HG03575 (cell line): ENCODE results near the gene GALM.

Experiments used
- ATAC-seq: cut with Tn5 transposase; IDR thresholded peaks from one replicate; pipeline ENCODE4 v1.9.1; 2021; ENCODE audit not compliant: unreplicated experiment, insufficient number of reproducible peaks, low FRiP score; ENCODE audit errors: extremely low read depth

GALM gene

DNA sequence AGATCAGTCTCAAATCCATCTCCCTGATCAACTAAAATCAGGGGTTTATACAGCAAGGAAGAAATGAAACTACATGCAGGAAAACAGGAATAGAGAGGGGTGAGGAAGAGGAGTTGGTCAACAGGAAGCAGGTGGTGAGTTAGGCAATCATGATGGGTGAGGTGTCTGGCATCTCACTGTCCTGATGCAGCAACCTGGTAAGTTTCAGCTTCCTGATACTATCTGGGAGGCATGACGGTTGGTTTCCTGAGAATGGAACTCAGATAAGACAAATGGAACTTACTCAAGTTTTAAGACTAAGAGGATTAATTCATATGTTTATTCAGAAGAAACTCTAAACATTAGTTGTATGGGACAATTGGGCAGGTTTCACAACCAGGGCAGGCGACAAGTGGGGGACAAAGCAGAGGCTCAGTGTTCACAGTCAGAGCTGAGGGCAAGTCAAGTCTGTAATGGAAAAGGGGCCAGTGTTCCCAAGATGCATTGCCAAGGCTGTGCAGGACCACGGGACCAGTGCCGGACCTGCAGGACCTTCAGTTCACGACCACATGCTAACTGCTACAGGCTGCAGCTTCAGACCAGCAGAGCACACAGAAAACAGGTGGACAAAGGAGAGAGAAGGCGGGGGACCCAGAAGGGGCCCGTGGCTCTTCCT lies 17.7 kb upstream of the GALM start:
- ATAC-seq = no peak

DNA sequence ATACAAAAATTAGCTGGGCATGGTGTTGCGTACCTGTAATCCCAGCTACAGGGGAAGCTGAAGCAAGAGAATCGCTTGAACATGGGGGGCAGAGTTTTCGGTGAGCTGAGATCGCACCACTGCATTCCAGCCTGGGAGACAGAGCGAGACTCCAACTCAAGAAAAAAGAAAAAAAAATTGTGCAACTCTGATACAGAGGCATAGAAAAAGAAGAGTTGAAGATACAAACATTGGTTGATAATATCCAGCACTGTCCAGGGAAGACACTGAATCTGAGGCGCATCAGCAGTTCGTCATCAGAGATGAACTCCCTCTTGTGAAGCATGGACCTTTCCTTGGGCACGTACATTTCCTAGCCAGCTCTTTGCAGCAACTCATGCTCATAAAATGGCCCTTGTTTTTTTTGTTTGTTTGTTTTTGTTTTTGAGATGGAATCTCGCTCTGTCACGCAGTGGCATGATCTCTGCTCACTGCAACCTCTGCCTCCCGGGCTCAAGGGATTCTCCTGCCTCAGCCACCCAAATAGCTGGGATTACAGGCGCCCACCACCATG lies 16.7 kb upstream of the GALM start:
- no peak for ATAC-seq

DNA sequence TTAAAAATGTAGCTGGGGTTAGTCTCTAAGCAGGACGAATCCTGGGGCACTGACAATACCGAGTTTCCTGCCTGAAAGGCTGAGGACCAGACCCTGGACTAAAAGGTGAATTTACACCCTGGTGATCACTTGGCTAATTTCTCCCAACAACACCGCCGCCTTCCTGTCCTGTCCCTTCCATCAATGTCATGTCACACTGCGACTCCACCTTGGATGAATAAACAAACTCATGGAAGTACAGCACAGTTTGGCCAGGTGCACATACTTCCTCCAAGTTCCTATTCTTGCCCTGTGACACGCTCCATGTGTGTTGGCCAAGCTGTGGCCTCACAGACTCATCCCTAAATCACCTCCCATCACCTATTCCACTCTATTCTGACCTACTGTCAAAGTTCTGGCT lies 15.9 kb upstream of the GALM start:
- ATAC-seq = no peak

DNA sequence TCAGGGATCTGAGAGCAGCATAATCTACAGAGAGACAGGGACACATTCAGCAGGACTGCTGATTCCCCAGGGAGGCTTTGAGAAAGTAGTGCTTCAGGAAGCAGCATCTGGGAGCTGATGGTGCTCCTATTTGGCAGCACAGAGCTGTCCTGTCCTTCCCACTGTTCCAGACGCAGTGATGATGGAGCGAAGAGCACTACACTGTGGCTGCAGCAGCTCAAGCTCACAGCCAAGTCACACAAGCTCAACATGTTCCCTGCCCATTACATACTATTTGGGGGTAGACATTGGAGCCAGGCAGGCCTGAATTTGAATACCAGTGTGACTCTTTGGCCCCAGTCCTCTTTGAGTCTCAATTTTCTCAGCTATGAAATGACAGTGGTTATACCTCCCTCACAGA lies 15.2 kb upstream of the GALM start:
- no peak for ATAC-seq

DNA sequence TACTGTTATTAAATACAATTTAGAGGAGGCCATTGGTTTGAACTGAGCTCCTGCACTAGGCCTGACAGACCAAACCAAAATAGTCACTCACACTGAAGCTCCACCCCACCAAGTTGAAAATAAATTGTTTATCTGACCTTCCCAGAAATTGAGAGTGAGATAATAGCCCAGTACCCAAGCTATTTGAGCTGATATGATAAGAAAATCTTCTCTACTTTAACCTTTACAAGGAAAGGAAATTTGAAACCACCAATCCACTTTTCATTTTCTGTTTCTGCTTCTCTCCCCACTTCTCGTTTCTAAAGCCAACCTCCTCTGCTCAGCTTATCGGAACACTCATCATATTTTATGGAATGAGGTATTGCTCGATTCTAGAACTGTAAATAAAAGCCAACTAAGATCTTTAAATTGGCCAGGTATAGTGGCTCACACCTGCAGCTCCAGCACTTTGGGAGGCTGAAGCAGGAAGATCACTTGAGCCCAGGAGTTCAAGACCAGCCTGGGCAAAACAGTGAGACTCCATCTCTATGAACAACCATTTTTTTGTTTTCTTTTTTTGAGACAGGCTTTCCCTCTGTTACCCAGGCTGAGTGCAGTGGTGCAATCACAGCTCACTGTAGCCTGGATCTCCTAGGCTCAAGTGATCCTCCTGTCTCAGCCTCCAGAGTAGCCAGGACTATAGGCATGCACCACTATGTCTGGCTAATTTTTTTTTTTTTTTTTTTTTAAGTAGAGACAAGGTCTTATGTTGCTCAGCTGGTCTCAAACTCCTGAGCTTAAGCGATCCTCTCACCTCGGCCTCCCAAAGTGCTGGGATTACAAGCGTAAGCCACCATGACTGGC lies 13.3 kb upstream of the GALM start:
- no peak for ATAC-seq

DNA sequence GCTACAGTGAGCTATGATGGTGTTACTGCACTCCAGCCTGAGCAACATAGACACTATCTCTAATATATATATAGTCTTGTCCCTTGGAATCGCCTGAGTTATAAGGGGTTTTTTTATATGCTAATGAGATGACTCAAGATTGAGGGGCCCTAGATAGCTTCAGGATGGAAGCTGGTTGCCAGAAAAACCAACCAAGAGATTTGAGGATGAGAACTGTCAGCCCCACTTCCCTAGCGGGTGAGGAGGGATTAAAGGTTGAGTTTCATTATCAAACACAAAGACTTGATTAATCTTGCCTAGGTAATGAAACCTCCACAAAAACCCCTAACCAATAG lies 12.6 kb upstream of the GALM start:
- no peak for ATAC-seq

DNA sequence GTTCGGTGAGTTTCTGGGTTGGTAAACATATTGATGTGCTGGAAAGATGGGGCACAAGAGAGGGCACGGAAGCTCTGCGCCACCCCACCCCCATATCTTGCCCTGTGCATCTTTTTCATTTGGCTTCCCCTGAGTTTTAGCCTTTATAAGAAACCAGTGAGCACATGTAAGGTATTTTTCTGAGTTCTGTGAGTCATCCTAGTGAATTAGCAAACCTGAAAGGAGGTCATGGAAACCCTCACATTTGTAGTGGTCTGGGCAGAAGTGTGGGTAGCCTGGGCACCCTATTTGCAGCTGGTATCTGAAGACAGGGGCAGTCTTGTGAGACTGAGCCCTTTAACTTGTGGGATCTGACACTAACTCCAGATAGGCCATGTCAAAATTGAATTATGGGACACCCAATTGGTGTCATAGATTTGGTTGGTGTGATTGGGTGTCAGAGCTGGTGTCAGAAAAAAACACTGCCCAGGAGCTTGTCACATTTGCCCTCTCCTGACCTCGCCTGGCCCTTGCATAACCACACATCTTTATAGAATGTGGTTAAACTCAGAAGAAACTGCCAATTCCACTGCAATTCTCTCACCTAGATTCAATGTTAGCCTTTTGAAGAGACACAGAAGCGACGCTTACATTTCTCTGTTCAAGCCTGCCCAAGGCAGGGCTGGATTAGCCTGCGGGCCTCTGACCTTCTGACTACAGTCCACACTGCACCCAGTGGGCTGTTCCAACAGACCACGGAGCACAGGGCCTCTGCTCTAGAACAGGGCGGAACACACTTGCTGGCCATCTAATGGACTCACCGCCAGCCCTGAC lies 12.0 kb upstream of the GALM start:
- no peak for ATAC-seq

DNA sequence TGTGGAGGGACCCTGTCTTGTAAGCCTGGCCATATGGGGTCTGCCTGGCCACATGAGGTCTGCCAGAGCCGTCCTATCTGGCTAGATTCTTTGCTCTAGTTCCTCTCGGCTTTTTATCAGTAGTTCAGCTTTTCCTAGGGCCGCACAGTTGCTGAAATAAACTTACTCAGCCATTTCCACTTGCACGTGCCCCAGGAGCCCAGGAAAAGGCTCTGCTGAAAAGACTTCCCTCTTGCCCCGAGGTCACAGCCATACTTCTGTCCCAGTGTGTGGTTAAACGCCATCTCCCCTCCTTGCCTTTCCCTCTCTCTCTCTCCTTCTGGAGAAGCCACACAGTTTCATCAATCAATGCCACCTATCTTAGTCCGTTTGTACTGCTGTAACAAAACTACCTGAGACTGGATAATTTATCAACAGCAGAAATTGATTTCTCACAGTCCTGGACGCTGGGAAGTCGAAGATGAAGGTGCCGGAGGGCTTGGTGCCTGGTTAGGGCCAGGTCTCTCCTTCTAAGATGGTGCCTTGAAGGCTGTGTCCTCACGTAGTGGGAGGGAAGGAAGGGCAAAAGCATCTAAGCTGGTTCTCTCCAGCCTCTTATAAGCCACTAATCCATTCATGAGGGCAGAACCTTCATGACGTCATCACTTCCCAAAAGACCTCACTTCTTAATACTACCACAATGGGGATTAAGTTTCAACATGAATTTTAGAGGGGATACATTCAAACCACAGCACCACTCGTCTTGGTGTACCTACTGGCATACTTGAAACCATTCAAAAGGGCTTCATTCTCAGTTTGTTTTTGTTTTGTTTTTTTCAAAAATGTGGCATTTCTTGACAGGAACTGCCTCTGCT lies 11.2 kb upstream of the GALM start:
- ATAC-seq = no peak

DNA sequence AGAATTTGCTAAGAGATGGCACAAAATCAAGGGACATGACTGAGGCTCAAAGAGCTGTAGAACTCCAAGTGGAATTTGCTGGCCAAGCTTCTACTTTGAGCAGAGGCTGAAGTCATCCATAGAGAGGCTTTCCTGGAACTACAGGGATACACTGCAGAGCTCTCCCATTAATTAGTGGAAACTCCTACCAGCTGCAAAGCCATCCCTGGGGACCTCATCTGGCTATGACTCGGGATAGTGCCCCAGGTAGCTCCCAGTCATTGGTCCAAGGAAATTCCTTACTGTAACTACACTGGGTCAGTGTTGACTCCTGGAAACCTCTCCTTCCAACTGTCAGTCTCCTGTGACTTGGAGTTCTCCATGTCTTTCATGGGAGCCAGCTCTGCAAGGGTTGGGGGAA lies 10.5 kb upstream of the GALM start:
- ATAC-seq = no peak

DNA sequence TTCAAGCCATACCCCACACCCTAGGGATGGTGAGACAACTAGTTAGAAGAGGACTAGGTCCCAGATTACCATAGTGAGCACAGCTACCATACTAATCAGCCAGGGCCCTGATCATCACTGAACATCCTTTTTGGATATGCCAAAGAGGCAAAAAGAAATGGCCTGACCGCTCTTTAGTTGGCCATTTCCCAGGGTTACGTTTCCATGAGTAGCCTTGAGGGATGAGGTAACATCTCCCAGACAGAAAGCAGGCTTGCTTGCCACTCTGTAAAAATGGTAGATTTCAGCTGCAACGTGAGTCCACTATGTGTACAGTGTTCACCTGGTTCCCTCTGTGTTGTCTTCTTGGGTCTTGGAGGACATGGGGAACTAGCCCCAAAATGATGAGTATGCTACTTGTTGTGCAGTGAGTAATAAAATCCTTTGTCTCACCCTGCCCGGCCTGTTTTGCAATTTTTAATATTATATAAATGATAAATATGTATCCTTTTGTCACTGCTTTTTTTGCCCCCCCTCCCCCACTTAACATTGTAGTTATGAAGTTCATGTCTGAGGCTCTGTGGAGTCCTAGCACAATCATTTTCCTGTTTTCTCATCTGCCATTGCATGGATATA lies 8.9 kb upstream of the GALM start:
- ATAC-seq = no peak

DNA sequence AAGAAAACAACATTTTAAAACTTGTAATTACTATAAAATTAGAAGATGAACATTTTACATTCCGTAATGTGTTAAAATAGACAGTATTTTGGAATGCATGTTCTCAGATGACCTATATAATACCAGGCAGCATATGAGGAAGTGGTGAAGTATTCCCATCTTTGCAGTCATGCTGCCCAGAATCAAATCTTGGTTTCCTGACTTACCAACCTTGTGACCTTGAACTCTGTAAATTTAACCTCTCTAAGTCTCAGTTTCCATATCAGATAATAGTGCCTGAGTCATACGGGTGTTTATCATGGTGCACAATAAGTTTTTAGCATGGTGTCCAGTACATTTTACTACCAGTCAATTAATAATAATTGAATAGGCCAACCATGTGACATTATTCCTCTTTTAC lies 7.3 kb upstream of the GALM start:
- ATAC-seq = no peak

DNA sequence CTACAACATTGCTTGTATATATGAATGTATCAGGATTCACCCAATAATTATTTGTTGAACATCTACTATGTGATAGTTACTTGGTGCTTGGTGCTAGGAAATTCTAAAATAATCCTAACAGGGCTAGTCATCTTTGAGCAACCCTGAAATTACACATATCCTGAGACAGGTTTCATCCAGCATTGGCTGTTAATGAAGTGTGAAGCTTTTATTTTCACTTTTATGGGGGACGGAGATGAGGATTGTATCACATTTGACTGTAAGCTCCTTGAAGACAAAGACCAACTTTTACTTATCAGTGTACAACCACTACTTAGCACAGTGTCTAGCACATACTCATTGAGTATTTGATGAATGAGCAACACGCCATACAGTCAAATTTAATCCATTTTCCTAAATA lies 6.8 kb upstream of the GALM start:
- no peak for ATAC-seq

DNA sequence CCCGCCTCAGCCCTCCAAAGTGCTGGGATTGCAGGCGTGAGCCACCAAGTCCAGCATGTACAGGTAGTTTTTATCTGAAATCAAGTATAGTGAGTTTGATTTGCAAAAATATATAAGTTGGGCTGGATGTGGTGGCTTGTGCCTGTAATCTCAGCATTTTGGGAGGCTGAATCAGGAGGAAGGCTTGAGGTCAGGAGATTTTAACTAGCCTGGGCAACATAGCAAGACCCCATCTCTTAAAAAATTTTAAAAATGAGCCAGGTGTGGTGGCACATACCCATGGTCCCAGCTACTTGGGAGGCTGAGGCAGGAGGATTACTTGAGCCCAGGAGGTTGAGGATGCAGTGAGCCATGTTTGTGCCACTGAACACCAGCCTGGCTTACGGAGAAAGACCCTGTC lies 5.6 kb upstream of the GALM start:
- ATAC-seq = no peak

DNA sequence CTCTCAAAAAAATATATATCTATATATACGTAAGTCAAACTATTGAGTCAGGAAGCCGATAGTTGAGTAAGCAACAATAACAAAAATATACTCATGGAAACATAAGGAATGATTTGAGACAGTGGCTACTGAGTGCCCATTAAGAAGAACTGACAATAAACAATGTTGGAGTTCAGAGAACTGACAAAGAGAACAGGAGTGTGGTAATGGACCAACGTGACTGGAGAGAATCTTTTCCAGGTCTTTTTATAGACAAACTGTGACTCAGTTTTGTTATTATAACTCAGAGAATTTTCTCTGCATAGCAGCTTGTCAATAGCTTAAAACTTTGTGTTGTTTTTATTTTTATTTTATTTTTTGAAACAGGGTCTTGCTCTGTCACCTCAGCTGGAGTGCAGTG lies 4.6 kb upstream of the GALM start:
- ATAC-seq = no peak

DNA sequence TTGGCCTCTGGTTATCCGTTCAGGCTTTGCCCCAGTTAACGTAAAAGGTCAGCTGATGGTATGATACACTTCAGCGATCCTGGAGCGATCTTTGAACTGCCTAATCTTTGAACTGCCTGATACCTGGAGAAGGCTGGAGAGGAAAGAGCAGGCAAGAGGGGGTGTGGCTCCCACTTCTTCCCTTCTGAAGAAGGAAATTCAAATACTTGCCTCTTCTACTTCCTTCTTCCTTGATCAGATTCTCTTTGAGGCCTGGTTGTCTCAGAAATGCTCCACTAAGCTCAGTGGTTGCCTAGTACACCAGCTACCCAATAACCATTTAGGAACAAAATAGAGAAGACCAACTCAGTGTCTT lies 619 bp downstream of the GALM start:
- ATAC-seq = no peak

DNA sequence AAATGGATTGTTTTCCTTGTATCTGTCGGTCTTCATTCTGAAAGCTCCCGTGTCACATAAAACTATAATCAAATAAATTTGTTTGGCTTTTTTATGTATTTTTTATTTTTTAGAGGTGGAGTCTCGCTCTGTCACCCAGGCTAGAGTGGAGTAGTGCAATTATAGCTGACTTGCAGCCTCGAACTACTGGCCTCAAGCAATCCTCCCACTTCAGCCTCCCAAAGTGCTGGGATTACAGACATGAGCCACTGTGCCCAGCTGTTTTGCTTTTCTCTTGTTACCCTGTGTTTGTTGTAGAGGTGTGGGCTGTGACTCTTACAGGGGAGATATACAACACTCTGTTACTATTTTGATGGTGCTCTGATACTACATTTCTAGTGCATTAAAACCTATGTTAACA lies 2.2 kb downstream of the GALM start:
- ATAC-seq = no peak

DNA sequence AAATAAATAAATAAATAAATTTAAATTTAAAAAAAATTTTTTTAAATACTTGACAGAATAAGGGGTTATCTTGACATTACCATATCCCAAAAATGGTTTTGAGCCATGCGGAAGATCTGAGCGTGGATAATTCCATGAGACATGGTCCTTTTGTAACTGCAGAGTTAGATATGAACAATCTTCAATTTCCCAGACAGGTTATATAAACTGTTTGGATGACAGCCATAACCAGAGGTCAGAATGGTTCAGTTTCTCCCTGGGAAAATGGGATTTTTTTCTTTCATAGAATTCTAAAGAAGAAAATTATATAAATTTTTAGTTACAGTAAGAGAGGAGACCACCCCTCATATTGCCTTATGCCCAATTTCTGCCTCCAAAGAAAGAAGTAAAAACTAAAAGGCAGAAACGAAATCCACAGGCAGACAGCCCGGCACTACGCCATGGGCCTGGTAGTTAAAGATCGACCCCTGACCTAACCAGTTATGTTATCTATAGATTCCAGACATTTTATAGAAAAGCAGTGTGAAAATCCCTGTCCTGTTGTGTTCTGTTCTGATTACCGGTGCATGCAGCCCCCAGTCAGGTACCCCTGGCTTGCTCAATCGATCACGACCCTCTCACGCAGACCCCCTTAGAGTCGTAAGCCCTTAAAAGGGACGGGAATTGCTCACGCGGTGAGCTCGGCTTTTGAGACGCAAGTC lies 3.0 kb downstream of the GALM start:
- no peak for ATAC-seq

DNA sequence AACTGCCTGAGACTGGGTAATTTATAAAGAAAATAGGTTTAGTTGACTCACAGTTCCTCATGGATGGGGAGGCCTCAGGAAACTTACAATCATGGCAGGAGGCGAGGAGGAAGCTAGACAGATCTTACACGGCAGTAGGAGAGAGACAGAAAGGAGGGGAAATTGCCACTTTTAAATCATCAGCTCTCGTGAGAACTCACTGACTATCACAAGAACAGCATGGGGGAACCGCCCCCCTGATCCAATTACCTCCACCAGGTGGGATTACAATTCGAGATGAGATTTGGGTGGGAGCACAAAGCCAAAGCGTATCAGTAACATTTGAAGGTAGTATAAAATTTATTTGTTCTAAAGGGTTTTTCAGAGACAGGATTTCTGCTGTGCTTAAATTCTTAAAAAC lies 5.4 kb downstream of the GALM start:
- no peak for ATAC-seq
